SJSA1 (cell line): ENCODE results near the gene ACO2. TPM values are rescaled to one million over a fixed set of nuclear protein-coding genes. Genes with fewer than 3 reads are reported as not detected.

ENCODE experiments used
- DNase-seq, 2 experiments: peaks; one replicate each; pipeline ENCODE4 v3.0.0-alpha.2; 2015 to 2020; ENCODE audit warnings: low spot score in 2 of 2, low read depth in 1 of 2
- H3K27ac ChIP-seq: fragments of 250-450 bp; sonication (Bioruptor Pico); 2 replicates; pipeline ENCODE4 v1.5.1; 2020; ENCODE audit warnings: mild to moderate bottlenecking, moderate library complexity
- H3K27me3 ChIP-seq: fragments of 250-450 bp; sonication (Bioruptor Pico); replicated peaks from 2 replicates; pipeline ENCODE4 v1.5.1; 2020; ENCODE audit warnings: mild to moderate bottlenecking, moderate library complexity
- H3K36me3 ChIP-seq: fragments of 250-450 bp; sonication (Bioruptor Pico); 2 replicates; pipeline ENCODE4 v1.5.1; 2020; ENCODE audit warnings: mild to moderate bottlenecking
- H3K4me1 ChIP-seq: fragments of 250-450 bp; sonication (Bioruptor Pico); replicated peaks from 2 replicates; pipeline ENCODE4 v1.6.1; 2021; ENCODE audit warnings: mild to moderate bottlenecking
- H3K4me3 ChIP-seq: fragments of 250-450 bp; sonication (Bioruptor Pico); 2 replicates; pipeline ENCODE4 v1.5.1; 2020; ENCODE audit warnings: mild to moderate bottlenecking
- H3K9me3 ChIP-seq: fragments of 250-450 bp; sonication (Bioruptor Pico); replicated peaks from 2 replicates; pipeline ENCODE4 v1.5.1; 2020; ENCODE audit warnings: mild to moderate bottlenecking
- total RNA-seq: library from RNA; depleted of rRNA; stranded (reverse); fragments of >200 nt; shearing (Covaris generic); gene quantifications from 2 replicates; pipeline ENCODE4 v1.2.3, GENCODE V29; 2014; rRNA removed

Gene ACO2
- total RNA-seq, 1 experiment from 2014 or later, result 71.1 TPM

GRCh38 chr22:41574847-41575381 lies 106.0 kb downstream of the ACO2 start:
- Histone ChIP-seq H3K36me3 (peaks cover 53% of the 10 kb centered on the region), H3K4me3 (no peak overlapping the region), H3K27ac (no peak overlapping the region), H3K9me3 (no peaks in the 10 kb centered on the region), H3K27me3 (no peaks in the 10 kb centered on the region), H3K4me1 (no peaks in the 10 kb centered on the region)
- DNase-seq, result no peak

- no peak overlapping the region for H3K27ac ChIP-seq
- no peaks in the 10 kb centered on the region for H3K27me3 ChIP-seq
- no peak overlapping the region for H3K4me3 ChIP-seq
- no peaks in the 10 kb centered on the region for H3K9me3 ChIP-seq
- peaks cover 58% of the 10 kb centered on the region for H3K36me3 ChIP-seq
- no peak for DNase-seq
- no peaks in the 10 kb centered on the region for H3K4me1 ChIP-seq
Observed at GRCh38 chr22:41575533-41575932, 106.6 kb downstream of the ACO2 start.

- peaks cover 65% of the 10 kb centered on the region for H3K36me3 ChIP-seq
- H3K27me3 ChIP-seq, result no peaks in the 10 kb centered on the region
- H3K4me3 ChIP-seq, result no peak overlapping the region
- peak; percentile 45 to 63 for DNase-seq
- H3K4me1 ChIP-seq, result no peaks in the 10 kb centered on the region
- H3K27ac ChIP-seq, result no peak overlapping the region
- H3K9me3 ChIP-seq, result no peaks in the 10 kb centered on the region
Observed at GRCh38 chr22:41576877-41577276, 108.0 kb downstream of the ACO2 start.

GRCh38 chr22:41578114-41578513 lies 109.2 kb downstream of the ACO2 start:
- no peaks in the 10 kb centered on the region for H3K9me3 ChIP-seq
- DNase-seq, result no peak
- H3K4me3 ChIP-seq, result no peak overlapping the region
- H3K27ac ChIP-seq, result no peak overlapping the region
- H3K4me1 ChIP-seq, result no peaks in the 10 kb centered on the region
- peaks cover 72% of the 10 kb centered on the region for H3K36me3 ChIP-seq
- H3K27me3 ChIP-seq, result no peaks in the 10 kb centered on the region

Other genes with a start within 250 kb of the ACO2 start
- gene CHADL, start 228.2 kb upstream of the ACO2 start, total RNA-seq, result 0.11 TPM in 1 of 2 replicates, not detected in the other
- 172 and 201 TPM in 2 replicates for gene RANGAP1, start 182.9 kb upstream of the ACO2 start, total RNA-seq
- 51.8 and 72.2 TPM in 2 replicates for gene ZC3H7B, start 167.6 kb upstream of the ACO2 start, total RNA-seq
- 7.4 and 9.4 TPM in 2 replicates for gene TEF, start 87.2 kb upstream of the ACO2 start, total RNA-seq
- 13.0 and 17.9 TPM in 2 replicates for gene TOB2, start 22.3 kb upstream of the ACO2 start, total RNA-seq
- 80.7 and 87.9 TPM in 2 replicates for gene PHF5A, start 425 bp upstream of the ACO2 start, total RNA-seq
- gene POLR3H, start 75.4 kb downstream of the ACO2 start, total RNA-seq, result 14.8 and 16.6 TPM in 2 replicates
- gene CSDC2, start 91.9 kb downstream of the ACO2 start, total RNA-seq, result not detected in 2 replicates
- 23.3 and 27.0 TPM in 2 replicates for gene PMM1, start 120.7 kb downstream of the ACO2 start, total RNA-seq
- gene DESI1, start 151.9 kb downstream of the ACO2 start, total RNA-seq, result 12.2 and 33.3 TPM in 2 replicates
- 540 and 624 TPM in 2 replicates for gene XRCC6, start 152.2 kb downstream of the ACO2 start, total RNA-seq
- 109 and 179 TPM in 2 replicates for gene SNU13, start 219.8 kb downstream of the ACO2 start, total RNA-seq
- 0.08 TPM in 1 of 2 replicates, not detected in the other for gene MEI1, start 230.4 kb downstream of the ACO2 start, total RNA-seq